RWPE2 (cell line): ENCODE data around the gene CEP85L.
A peak's percentile ranks its signal among the peaks of the same experiment; 100 is the strongest.

Source experiments
- ATAC-seq: fragments of 200-7000 bp; cut with Tn5 transposase; 3 replicates; pipeline ENCODE4 v1.9.1; 2021; ENCODE audit warnings: low read depth
- DNase-seq: peaks from one replicate; pipeline ENCODE4 v3.0.0-alpha.2; 2020; ENCODE audit warnings: low spot score
- H3K27ac ChIP-seq: fragments of 450-650 bp; 2 replicates; pipeline ENCODE4 v1.5.1; 2017; ENCODE audit warnings: mild to moderate bottlenecking; ENCODE audit not compliant: poor library complexity, severe bottlenecking
- H3K27me3 ChIP-seq: fragments of 250-450 bp; sonication (Bioruptor Pico); 2 replicates; pipeline ENCODE4 v1.5.1; 2021; ENCODE audit warnings: mild to moderate bottlenecking, moderate library complexity; ENCODE audit not compliant: insufficient read depth, poor library complexity, severe bottlenecking
- H3K36me3 ChIP-seq: fragments of 250-450 bp; sonication (Bioruptor Pico); 2 replicates; pipeline ENCODE4 v1.5.1; 2020; ENCODE audit warnings: low read depth, mild to moderate bottlenecking, moderate library complexity
- H3K4me1 ChIP-seq: fragments of 250-450 bp; sonication (Bioruptor Pico); 2 replicates; pipeline ENCODE4 v1.5.1; 2021; ENCODE audit warnings: mild to moderate bottlenecking, moderate library complexity; ENCODE audit not compliant: insufficient read depth, poor library complexity, severe bottlenecking
- H3K4me3 ChIP-seq: fragments of 250-450 bp; sonication (Bioruptor Pico); 2 replicates; pipeline ENCODE4 v1.5.1; 2021; ENCODE audit warnings: mild to moderate bottlenecking, moderate library complexity; ENCODE audit not compliant: severe bottlenecking
- H3K9me3 ChIP-seq: fragments of 250-450 bp; sonication (Bioruptor Pico); 2 replicates; pipeline ENCODE4 v1.5.1; 2021; ENCODE audit warnings: mild to moderate bottlenecking, moderate library complexity; ENCODE audit not compliant: severe bottlenecking
- TF ChIP-seq, protein P1 (sequence below): fragments of 450-650 bp; IDR thresholded peaks from one replicate; pipeline ENCODE4 v1.5.1; 2017; ENCODE audit warnings: mild to moderate bottlenecking, moderate library complexity; ENCODE audit not compliant: poor library complexity, severe bottlenecking

The CEP85L gene

GRCh38 chr6:118669561-118669960 is 18.2 kb upstream of the CEP85L start:
- Histone ChIP-seq H3K9me3 (no peaks in the 10 kb centered on the region), H3K27ac (no peak overlapping the region), H3K4me3 (no peak overlapping the region), H3K36me3 (no peaks in the 10 kb centered on the region), H3K27me3 (no peaks in the 10 kb centered on the region), H3K4me1 (no peaks in the 10 kb centered on the region)
- TF ChIP-seq, protein P1, sequence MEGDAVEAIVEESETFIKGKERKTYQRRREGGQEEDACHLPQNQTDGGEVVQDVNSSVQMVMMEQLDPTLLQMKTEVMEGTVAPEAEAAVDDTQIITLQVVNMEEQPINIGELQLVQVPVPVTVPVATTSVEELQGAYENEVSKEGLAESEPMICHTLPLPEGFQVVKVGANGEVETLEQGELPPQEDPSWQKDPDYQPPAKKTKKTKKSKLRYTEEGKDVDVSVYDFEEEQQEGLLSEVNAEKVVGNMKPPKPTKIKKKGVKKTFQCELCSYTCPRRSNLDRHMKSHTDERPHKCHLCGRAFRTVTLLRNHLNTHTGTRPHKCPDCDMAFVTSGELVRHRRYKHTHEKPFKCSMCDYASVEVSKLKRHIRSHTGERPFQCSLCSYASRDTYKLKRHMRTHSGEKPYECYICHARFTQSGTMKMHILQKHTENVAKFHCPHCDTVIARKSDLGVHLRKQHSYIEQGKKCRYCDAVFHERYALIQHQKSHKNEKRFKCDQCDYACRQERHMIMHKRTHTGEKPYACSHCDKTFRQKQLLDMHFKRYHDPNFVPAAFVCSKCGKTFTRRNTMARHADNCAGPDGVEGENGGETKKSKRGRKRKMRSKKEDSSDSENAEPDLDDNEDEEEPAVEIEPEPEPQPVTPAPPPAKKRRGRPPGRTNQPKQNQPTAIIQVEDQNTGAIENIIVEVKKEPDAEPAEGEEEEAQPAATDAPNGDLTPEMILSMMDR = no peak
- DNase-seq (no peak), ATAC-seq (no peak)

DNA sequence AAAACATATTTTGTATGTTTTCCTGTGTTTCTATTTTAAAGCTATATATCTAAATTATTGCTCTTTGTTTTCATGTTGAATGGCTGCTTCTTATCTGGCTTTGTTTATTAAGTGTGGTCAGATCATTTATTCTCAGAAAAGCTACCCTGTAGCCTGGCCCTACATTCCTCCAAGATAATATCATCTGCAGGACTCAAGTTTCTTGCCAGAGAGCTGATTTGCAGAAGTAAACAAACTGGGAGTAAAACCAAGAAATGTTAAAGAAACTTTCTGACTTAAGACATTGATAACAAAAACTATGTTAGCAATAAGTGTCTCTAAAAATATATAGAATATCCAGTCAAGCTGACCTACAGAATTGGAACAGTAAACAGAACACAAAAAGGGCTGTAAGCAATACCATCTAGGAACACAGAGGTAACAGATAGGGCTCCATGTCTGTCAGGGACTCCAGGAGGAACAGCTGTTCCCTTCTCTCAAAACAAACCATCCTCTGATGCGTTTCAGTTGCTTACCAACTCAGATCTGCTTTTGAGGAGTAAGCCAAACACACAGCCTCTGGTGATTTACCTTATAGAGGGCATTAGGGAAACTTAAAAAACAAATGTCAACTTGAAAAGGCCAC is 17.5 kb upstream of the CEP85L start:
- no peaks in the 10 kb centered on the region for H3K4me1 ChIP-seq
- no peak overlapping the region for H3K4me3 ChIP-seq
- H3K9me3 ChIP-seq = no peaks in the 10 kb centered on the region
- DNase-seq = no peak
- H3K27ac ChIP-seq = no peak overlapping the region
- H3K36me3 ChIP-seq = no peaks in the 10 kb centered on the region
- ATAC-seq = no peak
- no peaks in the 10 kb centered on the region for H3K27me3 ChIP-seq
- TF ChIP-seq, protein P1 = no peak

GRCh38 chr6:118667988-118668387 is 16.6 kb upstream of the CEP85L start:
- no peaks in the 10 kb centered on the region for H3K4me1 ChIP-seq
- TF ChIP-seq, protein P1 = no peak
- ATAC-seq = no peak

DNA sequence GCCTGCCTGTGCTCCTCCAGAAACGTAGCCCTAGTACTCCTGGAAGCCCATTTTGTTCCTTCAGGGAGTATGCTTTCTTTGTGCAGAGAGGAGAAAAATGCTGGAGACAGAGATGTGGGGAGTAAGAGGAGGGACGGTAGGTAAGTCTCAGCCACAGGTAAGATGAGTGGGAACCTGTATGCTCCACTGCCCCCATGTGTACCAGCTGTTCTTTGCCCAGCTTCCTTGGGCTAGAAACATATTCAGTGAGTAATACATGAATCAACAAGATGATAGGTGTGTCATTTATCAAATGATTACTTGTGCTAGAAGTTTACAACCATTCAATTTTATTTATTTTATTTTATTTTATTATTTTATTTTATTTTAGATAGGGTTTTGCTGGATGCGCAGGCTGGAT is 13.6 kb upstream of the CEP85L start:
- DNase-seq (no peak), ATAC-seq (peak; percentile 61; the same call in 1 of the 3 replicates)
- TF ChIP-seq, protein P1 = no peak
- Histone ChIP-seq H3K4me3 (no peak overlapping the region), H3K27me3 (no peaks in the 10 kb centered on the region), H3K9me3 (no peaks in the 10 kb centered on the region), H3K36me3 (no peaks in the 10 kb centered on the region), H3K27ac (no peak overlapping the region), H3K4me1 (no peaks in the 10 kb centered on the region)

More at GRCh38 chr6:118667988-118668387, 16.6 kb upstream of the CEP85L start:
- Histone ChIP-seq H3K9me3 (no peaks in the 10 kb centered on the region), H3K27ac (no peak overlapping the region), H3K4me3 (no peak overlapping the region), H3K36me3 (no peaks in the 10 kb centered on the region), H3K27me3 (no peaks in the 10 kb centered on the region)
- DNase-seq = no peak
